Caco-2 (cell line): Measurements from ENCODE around the gene SRPRA. TPM values are rescaled to one million over a fixed set of nuclear protein-coding genes. Genes with fewer than 3 reads are reported as not detected.

Experiments
- Bru-seq: library from RNA; stranded (reverse); fragments of 400-500 nt; gene quantifications from one replicate; lab custom pipeline; 2021; lab: Mats Ljungman, UMichigan
- BruChase-seq, 2 experiments: library from RNA; stranded (reverse); fragments of 400-500 nt; gene quantifications; one replicate each; lab custom pipeline; 2021; lab: Mats Ljungman, UMichigan
- BruUV-seq: library from RNA; stranded (reverse); fragments of 400-500 nt; replicated peaks from 2 replicates; lab custom pipeline; 2021; lab: Mats Ljungman, UMichigan
- CTCF ChIA-PET: fragments of 300-600 bp; sonication (Branson Sonifier 250); formaldehyde crosslinking; loops from one replicate; lab custom pipeline; 2022; ENCODE audit warnings: antibody characterized with exemption; lab: Charles Lee
- POLR2A ChIA-PET: fragments of 300-600 bp; sonication (Branson Sonifier 250); formaldehyde crosslinking; loops from one replicate; lab custom pipeline; 2022; ENCODE audit warnings: antibody characterized with exemption; lab: Charles Lee
- DNase-seq, 2 experiments: peaks; one replicate each; pipeline versions ENCODE4 v3.0.0 to v3.0.0-alpha.2; 2020 to 2022
- H3K27me3 ChIP-seq: replicated peaks from 2 replicates; pipeline ENCODE4 v1.6.0; 2011; ENCODE audit warnings: low read length; ENCODE audit not compliant: control insufficient read depth, insufficient read depth
- H3K36me3 ChIP-seq: 2 replicates; pipeline ENCODE4 v1.5.1; 2011; ENCODE audit warnings: low read length; ENCODE audit not compliant: control insufficient read depth, insufficient read depth
- H3K4me1 ChIP-seq: fragments of 250-450 bp; sonication (Bioruptor Pico); 2 replicates; pipeline ENCODE4 v1.5.1; 2020; ENCODE audit warnings: mild to moderate bottlenecking
- H3K4me3 ChIP-seq: 2 replicates; pipeline ENCODE4 v1.5.1; 2011; ENCODE audit warnings: low read depth, mild to moderate bottlenecking, control low read depth, low read length
- H3K9me3 ChIP-seq: fragments of 250-450 bp; sonication (Bioruptor Pico); 2 replicates; pipeline ENCODE4 v1.5.1; 2020; ENCODE audit warnings: mild to moderate bottlenecking, moderate library complexity
- H3K27ac Mint-ChIP-seq: one replicate; pipeline ENCODE4 v1.8.0; 2022; ENCODE audit warnings: mixed read lengths; ENCODE audit not compliant: unreplicated experiment
- H3K27me3 Mint-ChIP-seq: one replicate; pipeline ENCODE4 v1.8.0; 2022; ENCODE audit warnings: mixed read lengths; ENCODE audit not compliant: insufficient read depth, unreplicated experiment
- H3K36me3 Mint-ChIP-seq: one replicate; pipeline ENCODE4 v1.8.0; 2022; ENCODE audit warnings: mild to moderate bottlenecking, mixed read lengths; ENCODE audit not compliant: insufficient read depth, unreplicated experiment
- H3K4me1 Mint-ChIP-seq: one replicate; pipeline ENCODE4 v1.8.0; 2022; ENCODE audit warnings: low read depth, mixed read lengths; ENCODE audit not compliant: unreplicated experiment
- H3K4me3 Mint-ChIP-seq: one replicate; pipeline ENCODE4 v1.8.0; 2022; ENCODE audit warnings: mild to moderate bottlenecking, moderate library complexity, mixed read lengths; ENCODE audit not compliant: unreplicated experiment
- H3K9me3 Mint-ChIP-seq: one replicate; pipeline ENCODE4 v1.8.0; 2022; ENCODE audit warnings: mixed read lengths; ENCODE audit not compliant: unreplicated experiment
- intact Hi-C: fragments of 100-400 bp; cut with micrococcal nuclease; formaldehyde crosslinking; loops from one replicate; pipeline ENCODE4 v1.10.0; 2022; ENCODE audit not compliant: unreplicated experiment
- long read RNA-seq: library from polyadenylated mRNA; stranded (forward); transcript quantifications from one replicate; pipeline ENCODE4 v2.0.0, GENCODE V29; 2022
- total RNA-seq: library from RNA; stranded (reverse); gene quantifications from 2 replicates; pipeline ENCODE4 v1.2.3, GENCODE V29; 2022
- TF ChIP-seq, protein P1 (sequence below), 2 experiments: fragments of 200-600 bp in 1 of 2; IDR thresholded peaks; 1 replicate in 1 of 2; 2 replicates in 1 of 2; pipeline versions ENCODE4 v1.5.1 to v1.8.0; 2011 to 2022; ENCODE audit warnings: antibody characterized with exemption in 1 of 2, control low read depth in 1 of 2, inconsistent platforms in 1 of 2, low read depth in 1 of 2, low read length in 1 of 2, mild to moderate bottlenecking in 1 of 2, moderate library complexity in 1 of 2; ENCODE audit not compliant: insufficient read depth in 1 of 2, severe bottlenecking in 1 of 2, unreplicated experiment in 1 of 2

SRPRA gene, protein sequence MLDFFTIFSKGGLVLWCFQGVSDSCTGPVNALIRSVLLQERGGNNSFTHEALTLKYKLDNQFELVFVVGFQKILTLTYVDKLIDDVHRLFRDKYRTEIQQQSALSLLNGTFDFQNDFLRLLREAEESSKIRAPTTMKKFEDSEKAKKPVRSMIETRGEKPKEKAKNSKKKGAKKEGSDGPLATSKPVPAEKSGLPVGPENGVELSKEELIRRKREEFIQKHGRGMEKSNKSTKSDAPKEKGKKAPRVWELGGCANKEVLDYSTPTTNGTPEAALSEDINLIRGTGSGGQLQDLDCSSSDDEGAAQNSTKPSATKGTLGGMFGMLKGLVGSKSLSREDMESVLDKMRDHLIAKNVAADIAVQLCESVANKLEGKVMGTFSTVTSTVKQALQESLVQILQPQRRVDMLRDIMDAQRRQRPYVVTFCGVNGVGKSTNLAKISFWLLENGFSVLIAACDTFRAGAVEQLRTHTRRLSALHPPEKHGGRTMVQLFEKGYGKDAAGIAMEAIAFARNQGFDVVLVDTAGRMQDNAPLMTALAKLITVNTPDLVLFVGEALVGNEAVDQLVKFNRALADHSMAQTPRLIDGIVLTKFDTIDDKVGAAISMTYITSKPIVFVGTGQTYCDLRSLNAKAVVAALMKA
- 174 and 191 TPM in 2 replicates for total RNA-seq
- Bru-seq, nascent RNA: percentile 98 among the genes with signal in this experiment
- percentile 99 among the genes with signal in this experiment for BruChase-seq, experiment 1, labeled RNA remaining after a 2-hour chase
- BruChase-seq, experiment 2, labeled RNA remaining after a 6-hour chase: percentile 99 among the genes with signal in this experiment
- long read RNA-seq, transcript SRPRA-201 (14 exons, 3,069 nt): major isoform, 115 of 171 reads
- long read RNA-seq, partial matches to known transcripts: 30 of 171 reads
- long read RNA-seq, other reads (novel, unspliced or antisense): 23 of 171 reads

DNA sequence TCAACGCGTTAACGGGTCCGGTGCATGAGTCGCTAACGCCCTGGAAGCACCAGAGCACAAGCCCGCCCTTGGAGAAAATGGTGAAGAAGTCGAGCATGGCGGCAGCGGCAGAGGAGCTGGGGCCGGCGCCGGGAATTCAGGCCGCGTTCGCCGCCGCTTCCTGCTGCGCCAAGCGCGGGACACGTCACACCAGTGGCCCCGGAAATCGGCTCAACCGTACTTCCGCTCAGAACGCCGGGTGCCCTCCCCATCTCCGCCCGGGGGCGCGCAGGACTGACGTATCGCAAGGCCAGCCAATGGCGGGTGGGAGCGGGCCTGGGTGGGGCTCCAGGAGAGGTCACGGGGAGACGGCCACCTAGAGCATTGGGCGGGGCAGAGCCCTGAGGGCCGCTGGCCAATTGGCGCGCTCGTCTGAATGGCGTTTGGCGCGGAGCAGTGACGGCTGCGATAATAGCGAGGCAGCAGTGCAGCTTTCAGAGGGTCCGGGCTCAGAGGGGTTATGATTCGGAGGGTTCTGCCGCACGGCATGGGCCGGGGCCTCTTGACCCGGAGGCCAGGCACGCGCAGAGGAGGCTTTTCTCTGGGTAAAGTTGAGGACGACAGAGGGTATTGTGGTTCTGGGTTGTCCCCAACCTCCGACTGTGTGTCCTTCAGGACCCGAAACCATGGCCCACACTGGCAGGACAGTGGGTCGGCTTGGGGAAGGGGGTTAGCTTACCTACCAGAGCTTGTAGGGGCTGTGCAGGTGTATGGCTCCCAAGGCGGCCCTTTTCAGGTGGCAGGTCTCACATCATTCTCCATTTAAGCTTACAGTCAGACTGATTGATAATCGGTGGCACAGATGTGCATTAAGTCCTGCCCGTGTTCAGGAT lies at the start of gene SRPRA, which contains the start of gene FOXRED1:
Gene SRPRA (minus strand): TSS at position 188 of the 872 bp plus-strand sequence. CDS start 91 bp downstream, at position 97.
Gene FOXRED1 (plus strand): TSS at position 447 of the 872 bp plus-strand sequence. CDS start 53 bp downstream, at position 500.
- Mint-ChIP-seq H3K27ac (peak within 1 kb of the TSS; percentile 91), H3K36me3 (peaks cover 83% of the 10 kb centered on the region), H3K4me3 (peak within 1 kb of the TSS; percentile 91), H3K9me3 (no peaks in the 10 kb centered on the region), H3K4me1 (peaks cover 11% of the 10 kb centered on the region), H3K27me3 (no peaks in the 10 kb centered on the region)
- ChIA-PET CTCF (no interaction called here), POLR2A (interaction anchor here (0.5 to 1.4 kb wide), 5 partner anchors 13 to 284 kb away, joined by 3 to 14 read pairs (median 5); partner anchors contain the start of genes DCPS, FAM118B, RPUSD4 and TIRAP)
- Histone ChIP-seq H3K27me3 (no peaks in the 10 kb centered on the region), H3K9me3 (no peaks in the 10 kb centered on the region), H3K4me1 (peaks cover 6% of the 10 kb centered on the region), H3K4me3 (peak within 1 kb of the TSS; percentile 93), H3K36me3 (peaks cover 12% of the 10 kb centered on the region)
- DNase-seq: peak; percentile 100
- intact Hi-C loops: loop anchor here (1.0 to 10.0 kb wide), 6 partner anchors 14 to 674 kb away; partner anchors contain the start of genes CDON, DCPS, FAM118B and RPUSD4
- TSS peak; percentile 85 for BruUV-seq
- TF ChIP-seq, protein P1, sequence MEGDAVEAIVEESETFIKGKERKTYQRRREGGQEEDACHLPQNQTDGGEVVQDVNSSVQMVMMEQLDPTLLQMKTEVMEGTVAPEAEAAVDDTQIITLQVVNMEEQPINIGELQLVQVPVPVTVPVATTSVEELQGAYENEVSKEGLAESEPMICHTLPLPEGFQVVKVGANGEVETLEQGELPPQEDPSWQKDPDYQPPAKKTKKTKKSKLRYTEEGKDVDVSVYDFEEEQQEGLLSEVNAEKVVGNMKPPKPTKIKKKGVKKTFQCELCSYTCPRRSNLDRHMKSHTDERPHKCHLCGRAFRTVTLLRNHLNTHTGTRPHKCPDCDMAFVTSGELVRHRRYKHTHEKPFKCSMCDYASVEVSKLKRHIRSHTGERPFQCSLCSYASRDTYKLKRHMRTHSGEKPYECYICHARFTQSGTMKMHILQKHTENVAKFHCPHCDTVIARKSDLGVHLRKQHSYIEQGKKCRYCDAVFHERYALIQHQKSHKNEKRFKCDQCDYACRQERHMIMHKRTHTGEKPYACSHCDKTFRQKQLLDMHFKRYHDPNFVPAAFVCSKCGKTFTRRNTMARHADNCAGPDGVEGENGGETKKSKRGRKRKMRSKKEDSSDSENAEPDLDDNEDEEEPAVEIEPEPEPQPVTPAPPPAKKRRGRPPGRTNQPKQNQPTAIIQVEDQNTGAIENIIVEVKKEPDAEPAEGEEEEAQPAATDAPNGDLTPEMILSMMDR (IDR thresholded peaks at IDR 0.05; ENCODE audit: insufficient read depth in 1 of 2, low read depth in 1 of 2, low read length in 1 of 2, severe bottlenecking in 1 of 2, unreplicated experiment in 1 of 2): no peak

DNA sequence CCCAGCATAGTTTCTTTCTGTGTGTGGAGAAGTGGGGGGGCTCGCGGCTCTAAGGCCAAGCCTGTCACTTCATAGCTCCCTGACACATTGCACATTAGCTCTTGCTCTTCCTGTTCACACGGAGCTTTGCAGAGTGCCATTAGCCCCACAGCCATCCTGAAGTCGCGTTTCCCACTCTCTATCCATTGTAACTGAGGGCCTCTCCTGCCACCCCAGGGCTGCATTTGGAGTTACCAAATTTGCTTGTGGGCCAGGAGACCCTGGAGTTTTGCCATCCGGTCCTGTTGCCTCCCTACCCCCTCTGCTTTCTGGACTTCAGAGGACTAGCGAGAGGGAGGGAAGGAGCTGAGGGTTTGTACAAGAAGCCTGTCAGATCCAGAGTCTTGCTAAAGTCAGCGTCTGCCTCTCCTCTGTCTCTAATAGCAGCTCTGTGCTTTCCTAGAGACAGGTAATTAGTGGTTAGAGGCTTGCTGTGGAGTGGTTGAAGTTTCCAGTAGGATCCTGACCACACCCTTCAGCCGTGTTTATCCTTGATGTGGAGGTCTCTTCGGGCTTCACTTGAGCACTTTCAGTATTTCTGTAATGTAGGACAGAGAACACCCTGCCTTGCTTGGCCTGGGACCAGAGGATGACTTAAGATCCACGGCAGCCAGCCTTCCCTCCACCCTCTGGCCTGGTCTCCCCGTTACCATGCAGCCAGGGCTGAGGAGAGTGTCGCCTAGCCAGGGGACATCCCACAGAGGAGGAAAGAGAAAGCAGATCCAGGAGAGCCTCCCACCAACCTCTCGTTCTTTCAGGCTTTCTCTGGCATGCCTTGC lies 49.3 kb upstream of the SRPRA start:
- CTCF ChIA-PET: interaction anchor here (0.7 kb wide), 1 partner anchor 267 kb away, joined by 3 read pairs; no protein-coding TSS in a partner anchor
- Mint-ChIP-seq H3K4me3 (no peak overlapping the region), H3K27me3 (no peaks in the 10 kb centered on the region), H3K9me3 (no peaks in the 10 kb centered on the region), H3K36me3 (peaks cover 8% of the 10 kb centered on the region), H3K27ac (no peak overlapping the region), H3K4me1 (peaks cover 6% of the 10 kb centered on the region)
- Histone ChIP-seq H3K36me3 (no peaks in the 10 kb centered on the region), H3K27me3 (no peaks in the 10 kb centered on the region), H3K4me1 (0 out of 2 replicates have a peak, but pooled peaks cover 6% of the 10 kb centered on the region), H3K9me3 (no peaks in the 10 kb centered on the region), H3K4me3 (no peak overlapping the region)
- TF ChIP-seq, protein P1 (IDR thresholded peaks at IDR 0.05; ENCODE audit: insufficient read depth in 1 of 2, low read depth in 1 of 2, low read length in 1 of 2, severe bottlenecking in 1 of 2, unreplicated experiment in 1 of 2): no peak
- DNase-seq: no peak
- intact Hi-C loops: loop anchor here (10.0 kb wide), 1 partner anchor 287 kb away; no protein-coding TSS in a partner anchor
- BruUV-seq: no TSS peak
- POLR2A ChIA-PET: no interaction called here
